ENCODE results near the gene CCL22. TPM values are rescaled to one million over a fixed set of nuclear protein-coding genes. Genes with fewer than 3 reads are reported as not detected.

Gene CCL22
- 0.17 TPM in 1 of 2 replicates, not detected in the other for total RNA-seq (ENCODE audit: low replicate concordance)
- long read RNA-seq, result 0 reads

GRCh38 chr16:57358527-57359095 is at the start of gene CCL22:
Gene CCL22, plus strand, starts transcription at chr16:57358783. Its CDS starts 34 bp downstream, at chr16:57358817.
- no peaks in the 10 kb centered on the region for H3K9me3 Mint-ChIP-seq
- no peak for DNase-seq (ENCODE audit: extremely low spot score, unreplicated experiment)
- no peaks in the 10 kb centered on the region for H3K27me3 Mint-ChIP-seq
- no peak within 1 kb of the TSS for H3K4me3 Mint-ChIP-seq
- no peaks in the 10 kb centered on the region for H3K36me3 Mint-ChIP-seq
- no peaks in the 10 kb centered on the region for H3K4me1 Mint-ChIP-seq (ENCODE audit: unreplicated experiment)
- no peak within 1 kb of the TSS for H3K27ac Mint-ChIP-seq
- TF ChIP-seq CTCF (conservative IDR thresholded peaks at IDR 0.05), result no peak

DNA sequence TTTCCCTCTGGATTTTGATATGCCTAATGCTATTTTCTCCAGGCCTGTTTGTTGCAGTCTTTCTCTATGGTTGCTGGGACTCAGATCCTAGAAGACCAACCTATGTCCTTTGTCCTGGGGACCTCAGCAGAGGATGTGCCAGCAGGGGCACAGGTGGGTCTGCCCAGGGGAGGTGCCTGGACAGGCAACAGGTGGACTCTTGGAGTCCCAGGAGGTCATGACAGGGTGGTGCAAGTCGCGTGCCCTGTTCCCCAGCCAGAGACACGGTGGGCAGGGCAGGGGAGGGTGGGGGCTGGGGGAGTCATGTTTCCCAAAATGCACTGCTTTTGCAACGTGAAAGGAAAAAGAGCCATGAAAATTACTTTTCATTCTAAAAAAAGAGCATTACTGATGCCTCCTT is 47.8 kb upstream of the CCL22 start:
- Mint-ChIP-seq H3K4me1 (ENCODE audit: unreplicated experiment) (no peaks in the 10 kb centered on the region), H3K27me3 (peaks cover 10% of the 10 kb centered on the region), H3K36me3 (no peaks in the 10 kb centered on the region), H3K9me3 (no peaks in the 10 kb centered on the region), H3K27ac (no peak overlapping the region), H3K4me3 (no peak overlapping the region)
- DNase-seq (ENCODE audit: extremely low spot score, unreplicated experiment), result no peak
- TF ChIP-seq CTCF (conservative IDR thresholded peaks at IDR 0.05), result no peak

DNA sequence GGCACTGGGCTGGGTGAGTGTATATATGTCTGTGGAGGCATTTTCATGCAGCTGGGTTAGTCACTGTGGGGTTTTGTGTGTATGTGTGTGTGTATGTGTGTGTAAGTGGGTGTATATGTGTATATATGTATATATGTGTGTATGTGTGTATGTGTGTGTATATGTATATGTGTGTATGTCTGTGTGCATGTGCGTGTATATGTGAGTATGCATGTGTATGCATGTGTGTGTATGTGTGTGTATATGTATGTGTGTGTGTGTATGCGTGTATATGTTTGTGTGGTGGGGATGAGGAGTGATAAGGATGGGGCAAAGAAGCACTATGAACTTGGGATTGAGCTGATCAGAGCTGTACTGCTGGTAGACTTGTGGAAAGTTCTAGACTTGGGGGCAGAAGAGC is 45.1 kb upstream of the CCL22 start:
- peaks cover 3% of the 10 kb centered on the region for H3K27me3 Mint-ChIP-seq
- TF ChIP-seq CTCF (conservative IDR thresholded peaks at IDR 0.05), result no peak
- no peak overlapping the region for H3K27ac Mint-ChIP-seq
- no peaks in the 10 kb centered on the region for H3K36me3 Mint-ChIP-seq
- peak; percentile 13 for DNase-seq (ENCODE audit: extremely low spot score, unreplicated experiment)
- H3K4me1 Mint-ChIP-seq (ENCODE audit: unreplicated experiment), result no peaks in the 10 kb centered on the region
- no peak overlapping the region for H3K4me3 Mint-ChIP-seq
- no peaks in the 10 kb centered on the region for H3K9me3 Mint-ChIP-seq

DNA sequence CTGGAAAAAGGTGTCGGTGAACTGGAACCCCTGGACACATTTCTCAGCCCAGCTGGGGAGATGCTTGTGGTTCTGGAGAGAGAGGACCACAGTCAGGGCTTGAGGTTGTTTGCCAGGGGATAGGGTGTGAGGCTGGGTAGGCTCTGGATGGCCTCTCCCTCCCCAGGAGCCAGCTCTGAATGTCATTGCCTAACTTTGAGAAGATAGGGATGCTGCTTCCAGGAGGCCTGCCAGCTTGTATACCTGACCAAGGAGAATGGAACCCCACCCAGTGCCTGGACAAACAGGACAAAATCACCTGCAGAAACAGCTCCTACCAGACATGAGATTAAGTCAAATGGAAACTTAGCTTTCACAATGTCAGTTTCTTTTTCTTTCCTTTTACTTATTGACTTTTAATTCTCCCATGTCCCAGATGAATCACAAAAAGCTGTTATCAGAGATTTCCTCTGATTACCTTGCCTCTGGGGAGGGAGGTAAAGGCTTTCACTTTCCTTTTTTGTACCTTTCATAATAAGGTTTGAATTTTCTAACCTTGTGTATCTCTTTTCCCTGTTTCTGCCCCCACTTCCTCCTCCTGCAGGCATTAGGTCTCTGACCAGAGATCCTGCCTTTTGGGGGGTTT is 44.3 kb upstream of the CCL22 start:
- Mint-ChIP-seq H3K4me1 (ENCODE audit: unreplicated experiment) (no peaks in the 10 kb centered on the region), H3K27me3 (peaks cover 3% of the 10 kb centered on the region), H3K27ac (no peak overlapping the region), H3K9me3 (no peaks in the 10 kb centered on the region), H3K36me3 (no peaks in the 10 kb centered on the region), H3K4me3 (no peak overlapping the region)
- peak; percentile 15 for DNase-seq (ENCODE audit: extremely low spot score, unreplicated experiment)
- no peak for TF ChIP-seq CTCF (conservative IDR thresholded peaks at IDR 0.05)

DNA sequence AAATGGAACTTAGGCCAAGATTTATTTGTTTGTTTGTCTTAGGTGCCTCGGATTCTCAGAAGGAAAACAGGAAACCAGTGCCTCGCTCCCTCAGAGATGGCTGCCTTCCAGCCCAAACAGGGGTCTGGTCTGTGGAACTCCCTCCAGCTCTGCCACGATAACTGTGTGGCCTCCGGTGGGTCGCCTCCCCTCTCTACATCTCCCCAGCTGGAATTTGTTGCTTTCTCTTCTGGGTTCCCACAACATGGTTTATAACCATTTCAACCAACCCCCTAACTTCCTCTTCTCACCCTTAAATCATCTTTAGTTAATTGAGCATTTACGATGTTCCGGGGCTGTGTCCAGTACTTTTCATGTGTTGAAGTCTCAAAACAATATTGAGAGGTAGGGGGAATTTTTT is 43.2 kb upstream of the CCL22 start:
- DNase-seq (ENCODE audit: extremely low spot score, unreplicated experiment), result peak; percentile 18
- no peak overlapping the region for H3K4me3 Mint-ChIP-seq
- H3K36me3 Mint-ChIP-seq, result no peaks in the 10 kb centered on the region
- TF ChIP-seq CTCF (conservative IDR thresholded peaks at IDR 0.05), result no peak
- H3K27me3 Mint-ChIP-seq, result peaks cover 3% of the 10 kb centered on the region
- no peak overlapping the region for H3K27ac Mint-ChIP-seq
- H3K4me1 Mint-ChIP-seq (ENCODE audit: unreplicated experiment), result no peaks in the 10 kb centered on the region
- no peaks in the 10 kb centered on the region for H3K9me3 Mint-ChIP-seq
